GM12878 (cell line): ENCODE data around the gene GPSM3.

ENCODE experiments used
- EP300 ChIP-seq, 2 experiments: fragments of 150-350 bp in 1 of 2; IDR thresholded peaks; 2 replicates each; pipeline ENCODE4 v1.6.1; 2011 to 2012; ENCODE audit warnings: low read depth in 2 of 2, low read length in 2 of 2, borderline replicate concordance in 1 of 2, improper control_type of control experiment in 1 of 2, inconsistent platforms in 1 of 2; ENCODE audit not compliant: control insufficient read depth in 1 of 2
- HDAC6 ChIP-seq: fragments of 200-600 bp; sonication (generic); IDR thresholded peaks from one replicate; pipeline ENCODE4 v1.8.0; 2017; ENCODE audit warnings: antibody characterized with exemption; ENCODE audit not compliant: unreplicated experiment
- JUND ChIP-seq: IDR thresholded peaks from 2 replicates; pipeline ENCODE4 v1.6.1; 2012; ENCODE audit warnings: low read depth, mild to moderate bottlenecking, low read length, improper control_type of control experiment, moderate library complexity
- NFIC ChIP-seq: IDR thresholded peaks from 2 replicates; pipeline ENCODE4 v1.6.1; 2012; ENCODE audit warnings: low read depth, mild to moderate bottlenecking, inconsistent platforms, low read length, moderate library complexity
- NFXL1 ChIP-seq: fragments of 450-650 bp; IDR thresholded peaks from 2 replicates; pipeline ENCODE4 v1.6.1; 2017; ENCODE audit warnings: antibody characterized with exemption, mild to moderate bottlenecking, borderline replicate concordance
- POLR2AphosphoS5 ChIP-seq: IDR thresholded peaks from 2 replicates; pipeline ENCODE4 v1.6.1; 2011; ENCODE audit warnings: mild to moderate bottlenecking, low read length, inconsistent platforms
- REST ChIP-seq: IDR thresholded peaks from 2 replicates; pipeline ENCODE4 v1.6.1; 2012; ENCODE audit warnings: mild to moderate bottlenecking, low read depth, low read length
- SRF ChIP-seq, 2 experiments: IDR thresholded peaks; 2 replicates each; pipeline ENCODE4 v1.6.1; 2011; ENCODE audit warnings: low read depth in 2 of 2, low read length in 2 of 2, mild to moderate bottlenecking in 1 of 2, moderate library complexity in 1 of 2
- TCF7 ChIP-seq: IDR thresholded peaks from 2 replicates; pipeline ENCODE4 v1.6.1; 2014; ENCODE audit warnings: antibody characterized with exemption, borderline replicate concordance
- TF ChIP-seq, protein P1 (sequence below), 3 experiments: IDR thresholded peaks in 2 of 3; conservative IDR thresholded peaks in 1 of 3; 2 replicates each; pipeline ENCODE4 v1.5.1; 2011; ENCODE audit warnings: low read depth in 3 of 3, low read length in 3 of 3, mild to moderate bottlenecking in 3 of 3, control low read depth in 2 of 3, moderate library complexity in 2 of 3, inconsistent platforms in 1 of 3, mixed read lengths in 1 of 3; ENCODE audit not compliant: control insufficient read depth in 2 of 3, insufficient read depth in 1 of 3; ENCODE audit errors: extremely low read depth in 1 of 3

DNA sequence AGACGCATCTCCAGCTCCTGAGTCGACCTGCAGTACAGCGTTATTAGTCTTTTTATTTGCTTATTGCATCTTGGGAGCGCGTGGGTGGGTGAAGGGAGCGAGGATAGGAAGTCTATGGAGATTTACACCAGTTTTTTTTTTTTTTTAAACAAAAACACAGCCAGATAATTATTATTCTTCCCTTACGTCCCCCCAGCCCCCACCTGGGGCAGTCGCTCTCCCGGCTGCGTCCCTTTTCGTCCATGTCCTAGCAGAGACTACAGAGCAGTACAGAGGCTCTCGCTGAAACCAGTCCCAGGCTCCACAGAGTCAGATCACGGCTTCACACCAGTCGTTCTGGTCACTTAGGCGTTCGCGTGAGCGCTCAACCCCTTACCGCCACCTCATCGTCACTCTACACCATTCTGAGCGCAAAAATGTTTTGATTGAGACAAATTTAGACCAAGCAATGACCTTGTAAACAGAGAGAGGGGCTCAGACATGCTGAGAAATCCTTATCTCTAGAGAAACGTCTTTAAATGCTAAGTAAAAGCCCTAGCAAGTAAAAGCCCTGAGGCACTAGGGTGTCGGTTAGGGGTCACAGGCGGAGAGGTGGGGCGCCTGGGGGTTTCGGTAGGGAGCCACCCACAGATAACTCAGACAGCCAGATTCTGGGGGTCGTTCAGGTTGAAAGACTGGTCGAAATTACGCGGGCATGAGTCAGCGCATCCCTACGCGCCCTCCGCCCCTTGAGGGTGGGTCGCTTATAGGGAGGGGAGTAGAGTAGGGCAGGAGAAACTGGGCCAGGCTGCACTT is 39.5 kb downstream of the GPSM3 start:
- TF ChIP-seq SRF (IDR thresholded peaks at IDR 0.05; ENCODE audit: low read depth in 2 of 2, low read length in 2 of 2): no peak
- TF ChIP-seq EP300 (IDR thresholded peaks at IDR 0.05; ENCODE audit: borderline replicate concordance in 1 of 2, control insufficient read depth in 1 of 2, low read depth in 2 of 2, low read length in 2 of 2): no peak
- TF ChIP-seq NFIC: no peak
- no peak for TF ChIP-seq TCF7
- TF ChIP-seq, protein P1, sequence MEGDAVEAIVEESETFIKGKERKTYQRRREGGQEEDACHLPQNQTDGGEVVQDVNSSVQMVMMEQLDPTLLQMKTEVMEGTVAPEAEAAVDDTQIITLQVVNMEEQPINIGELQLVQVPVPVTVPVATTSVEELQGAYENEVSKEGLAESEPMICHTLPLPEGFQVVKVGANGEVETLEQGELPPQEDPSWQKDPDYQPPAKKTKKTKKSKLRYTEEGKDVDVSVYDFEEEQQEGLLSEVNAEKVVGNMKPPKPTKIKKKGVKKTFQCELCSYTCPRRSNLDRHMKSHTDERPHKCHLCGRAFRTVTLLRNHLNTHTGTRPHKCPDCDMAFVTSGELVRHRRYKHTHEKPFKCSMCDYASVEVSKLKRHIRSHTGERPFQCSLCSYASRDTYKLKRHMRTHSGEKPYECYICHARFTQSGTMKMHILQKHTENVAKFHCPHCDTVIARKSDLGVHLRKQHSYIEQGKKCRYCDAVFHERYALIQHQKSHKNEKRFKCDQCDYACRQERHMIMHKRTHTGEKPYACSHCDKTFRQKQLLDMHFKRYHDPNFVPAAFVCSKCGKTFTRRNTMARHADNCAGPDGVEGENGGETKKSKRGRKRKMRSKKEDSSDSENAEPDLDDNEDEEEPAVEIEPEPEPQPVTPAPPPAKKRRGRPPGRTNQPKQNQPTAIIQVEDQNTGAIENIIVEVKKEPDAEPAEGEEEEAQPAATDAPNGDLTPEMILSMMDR (IDR thresholded peaks at IDR 0.05 in 2 of 3, conservative IDR thresholded peaks at IDR 0.05 in 1 of 3; ENCODE audit: control insufficient read depth in 2 of 3, extremely low read depth in 1 of 3, insufficient read depth in 1 of 3, low read depth in 3 of 3, low read length in 3 of 3): no peak
- TF ChIP-seq NFXL1: no peak
- no peak for TF ChIP-seq JUND
- no peak for TF ChIP-seq REST
- TF ChIP-seq POLR2AphosphoS5: no peak
- no peak for TF ChIP-seq HDAC6
